GM23248 (cell line): ENCODE results near the gene ECI1.

Source experiments
- EZH2 ChIP-seq: fragments of 200-600 bp; sonication (generic); IDR thresholded peaks from 2 replicates; pipeline ENCODE4 v1.6.1; 2018; ENCODE audit warnings: antibody characterized with exemption, mild to moderate bottlenecking; ENCODE audit not compliant: insufficient read depth, poor library complexity, severe bottlenecking
- EZH2phosphoT487 ChIP-seq: fragments of 200-600 bp; sonication (generic); IDR thresholded peaks from 2 replicates; pipeline ENCODE4 v1.6.1; 2018; ENCODE audit warnings: antibody characterized with exemption, moderate library complexity, mild to moderate bottlenecking, low read depth; ENCODE audit not compliant: insufficient read depth

- TF ChIP-seq EZH2 = no peak
- no peak for TF ChIP-seq EZH2phosphoT487
Observed at GRCh38 chr16:2206780-2207433, 44.5 kb downstream of the ECI1 start.
